ENCODE data around the gene TRAPPC11. TPM values are rescaled to one million over a fixed set of nuclear protein-coding genes. Genes with fewer than 3 reads are reported as not detected.
A peak's percentile ranks its signal among the peaks of the same experiment; 100 is the strongest.

TRAPPC11 gene
- total RNA-seq, 1 experiment from 2014 or later = 32.2 TPM

DNA sequence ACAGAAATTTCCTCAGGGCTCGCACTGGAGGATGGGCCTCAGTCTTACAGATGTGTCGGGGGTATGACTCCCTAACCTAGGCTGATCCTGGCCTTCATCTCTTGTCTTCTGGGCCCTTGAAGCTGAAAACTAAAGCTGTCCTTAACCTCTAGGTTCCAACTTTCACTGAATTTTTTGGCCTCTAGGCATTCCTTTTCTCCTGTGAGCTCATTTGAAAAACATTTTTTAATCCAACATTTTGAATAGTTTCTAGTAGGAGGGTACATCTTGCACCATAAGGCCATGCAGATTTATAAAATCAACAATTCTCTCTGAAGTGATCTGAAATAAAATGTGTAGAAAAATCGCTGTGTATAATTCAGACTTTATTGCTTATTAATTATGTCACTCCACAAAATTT lies 19.8 kb upstream of the TRAPPC11 start:
- no peaks in the 10 kb centered on the region for H3K79me1 ChIP-seq (ENCODE audit: insufficient read depth, low read depth, low read length, poor library complexity, severe bottlenecking)
- H3K56ac ChIP-seq (ENCODE audit: insufficient read length, low read depth, low read length) = no peak overlapping the region
- H3K36me3 Mint-ChIP-seq (ENCODE audit: insufficient read depth in 1 of 3, low read depth in 3 of 3) = peaks cover 5 to 17% (median 9%) of the 10 kb centered on the region in 3 experiments; a peak in 6 of 7 replicates
- H3K14ac ChIP-seq (ENCODE audit: insufficient read depth, low read length) = no peak overlapping the region
- no peak overlapping the region for H2BK12ac ChIP-seq (ENCODE audit: insufficient read length, low read depth, low read length)
- no peaks in the 10 kb centered on the region for H3K27me3 ChIP-seq (ENCODE audit: insufficient read depth, low read length)
- no peak overlapping the region for H3K9ac ChIP-seq (ENCODE audit: extremely low read depth, insufficient read length, low read length)
- peak overlapping the region in 1 of 3 experiments; percentile 7; a peak in 1 of 7 replicates for H3K27ac Mint-ChIP-seq
- no peak overlapping the region for H3K23ac ChIP-seq (ENCODE audit: insufficient read length, low read depth, low read length)
- no peaks in the 10 kb centered on the region for H3K27me3 Mint-ChIP-seq (ENCODE audit: low read depth)
- H3K18ac ChIP-seq (ENCODE audit: insufficient read length, low read depth, low read length) = no peak overlapping the region
- H4K8ac ChIP-seq (replicated peaks; ENCODE audit: insufficient read length, low read depth, low read length) = no peak overlapping the region
- H3K9me3 Mint-ChIP-seq = no peaks in the 10 kb centered on the region
- no peaks in the 10 kb centered on the region; the same call in 1 of the 2 replicates for H3K4me1 ChIP-seq (ENCODE audit: insufficient read depth, low read length)
- H2BK20ac ChIP-seq (ENCODE audit: low read depth, low read length, poor library complexity, severe bottlenecking) = no peak overlapping the region
- TF ChIP-seq, protein P1, sequence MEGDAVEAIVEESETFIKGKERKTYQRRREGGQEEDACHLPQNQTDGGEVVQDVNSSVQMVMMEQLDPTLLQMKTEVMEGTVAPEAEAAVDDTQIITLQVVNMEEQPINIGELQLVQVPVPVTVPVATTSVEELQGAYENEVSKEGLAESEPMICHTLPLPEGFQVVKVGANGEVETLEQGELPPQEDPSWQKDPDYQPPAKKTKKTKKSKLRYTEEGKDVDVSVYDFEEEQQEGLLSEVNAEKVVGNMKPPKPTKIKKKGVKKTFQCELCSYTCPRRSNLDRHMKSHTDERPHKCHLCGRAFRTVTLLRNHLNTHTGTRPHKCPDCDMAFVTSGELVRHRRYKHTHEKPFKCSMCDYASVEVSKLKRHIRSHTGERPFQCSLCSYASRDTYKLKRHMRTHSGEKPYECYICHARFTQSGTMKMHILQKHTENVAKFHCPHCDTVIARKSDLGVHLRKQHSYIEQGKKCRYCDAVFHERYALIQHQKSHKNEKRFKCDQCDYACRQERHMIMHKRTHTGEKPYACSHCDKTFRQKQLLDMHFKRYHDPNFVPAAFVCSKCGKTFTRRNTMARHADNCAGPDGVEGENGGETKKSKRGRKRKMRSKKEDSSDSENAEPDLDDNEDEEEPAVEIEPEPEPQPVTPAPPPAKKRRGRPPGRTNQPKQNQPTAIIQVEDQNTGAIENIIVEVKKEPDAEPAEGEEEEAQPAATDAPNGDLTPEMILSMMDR (conservative IDR thresholded peaks at IDR 0.05) = no peak
- no peak overlapping the region for H3K4ac ChIP-seq (ENCODE audit: low read depth, low read length)
- WGBS (ENCODE audit: extremely low coverage, insufficient read length, low lambda C conversion rate) = no CpG with 5 or more reads among the region's 3 CpGs
- H3T11ph ChIP-seq (ENCODE audit: low read length) = no peak overlapping the region
- DNase-seq = no peak
- peaks cover 22 to 25% of the 10 kb centered on the region in 2 experiments for H3K4me1 Mint-ChIP-seq
- H2AK5ac ChIP-seq (ENCODE audit: insufficient read length, low read length) = no peak overlapping the region
- H3K23me2 ChIP-seq (ENCODE audit: insufficient read length, low read depth, low read length, poor library complexity, severe bottlenecking) = no peaks in the 10 kb centered on the region
- no peak overlapping the region for H2BK15ac ChIP-seq (ENCODE audit: low read depth, low read length)
- no peaks in the 10 kb centered on the region for H3K9me3 ChIP-seq (ENCODE audit: control insufficient read depth, low read depth, low read length)
- no peaks in the 10 kb centered on the region for H4K20me1 ChIP-seq (ENCODE audit: control insufficient read depth, insufficient read depth, insufficient read length)
- H2AFZ ChIP-seq (ENCODE audit: low read length) = no peak overlapping the region
- no peak overlapping the region for H3K4me3 Mint-ChIP-seq
- no peak overlapping the region for H3K4me2 ChIP-seq (ENCODE audit: insufficient read depth, insufficient read length, low read length)
- no peak overlapping the region for H2BK120ac ChIP-seq (ENCODE audit: low read depth, low read length, poor library complexity, severe bottlenecking)
- no peak overlapping the region for H4K91ac ChIP-seq (ENCODE audit: insufficient read length, low read depth, low read length)
- H3K27ac ChIP-seq (ENCODE audit: insufficient read length, low read depth, low read length) = no peak overlapping the region
- H3K79me2 ChIP-seq (ENCODE audit: insufficient read depth, low read length) = no peaks in the 10 kb centered on the region
- H4K5ac ChIP-seq (ENCODE audit: insufficient read length, low read depth, low read length) = no peak overlapping the region
- no peak overlapping the region for H2BK5ac ChIP-seq (ENCODE audit: insufficient read length, low read length)

All from H9 (cell line).